ENCODE results near the gene LMO7.
"Not testable (repeated sequence)": the region's sequence is repeated elsewhere in the genome, so short reads cannot be mapped to it uniquely, and the experiment has no call there.

Gene LMO7

GRCh38 chr13:75695908-75696307 lies 59.8 kb downstream of the LMO7 start:
- peak in 49 of 56 donors; percentile 6 to 89 (median 53) for DNase-seq

GRCh38 chr13:75699062-75699461 lies 62.9 kb downstream of the LMO7 start:
- DNase-seq: no peak

- DNase-seq: not testable (repeated sequence)
These were observed 63.6 kb downstream of the LMO7 start for GRCh38 chr13:75699717-75700116.

- no peak for DNase-seq
These were observed 64.4 kb downstream of the LMO7 start for GRCh38 chr13:75700552-75700951.

- no peak for DNase-seq
These were observed 66.3 kb downstream of the LMO7 start for GRCh38 chr13:75702476-75702875.

- no peak for DNase-seq
These were observed 67.6 kb downstream of the LMO7 start for GRCh38 chr13:75703769-75704168.

- DNase-seq: no peak
These were observed 68.2 kb downstream of the LMO7 start for GRCh38 chr13:75704194-75704926.

GRCh38 chr13:75704927-75705288 lies 68.8 kb downstream of the LMO7 start:
- DNase-seq: no peak

- no peak for DNase-seq
These were observed 69.3 kb downstream of the LMO7 start for GRCh38 chr13:75705395-75705794.

- no peak for DNase-seq
These were observed 69.8 kb downstream of the LMO7 start for GRCh38 chr13:75705908-75706307.

- no peak for DNase-seq
These were observed 77.7 kb downstream of the LMO7 start for GRCh38 chr13:75713852-75714251.

- no peak for DNase-seq
These were observed 79.7 kb downstream of the LMO7 start for GRCh38 chr13:75715601-75716523.

- no peak for DNase-seq
These were observed 81.4 kb downstream of the LMO7 start for GRCh38 chr13:75717525-75717924.

GRCh38 chr13:75721307-75721706 lies 85.2 kb downstream of the LMO7 start:
- DNase-seq: no peak

- no peak for DNase-seq
These were observed 87.8 kb downstream of the LMO7 start for GRCh38 chr13:75723901-75724300.

- no peak for DNase-seq
These were observed 88.8 kb downstream of the LMO7 start for GRCh38 chr13:75724752-75725517.

- no peak for DNase-seq
These were observed 89.6 kb downstream of the LMO7 start for GRCh38 chr13:75725736-75726135.

- DNase-seq: no peak
These were observed 90.2 kb downstream of the LMO7 start for GRCh38 chr13:75726306-75726705.

GRCh38 chr13:75733113-75733512 lies 97.0 kb downstream of the LMO7 start:
- not testable (repeated sequence) for DNase-seq

- DNase-seq: no peak
These were observed 100.0 kb downstream of the LMO7 start for GRCh38 chr13:75736173-75736572.

- DNase-seq: no peak
These were observed 102.7 kb downstream of the LMO7 start for GRCh38 chr13:75738841-75739240.
